T-helper 2 cell (primary cell): ENCODE measurements around the gene SGCD.

Source experiments
- DNase-seq, 5 experiments: peaks; one replicate each; pipeline versions ENCODE4 v3.0.0 to v3.0.0-alpha.2; 2012 to 2022
- total RNA-seq, 2 donors: gene quantifications; one replicate each; lab custom pipeline; 2026; lab: John Stamatoyannopoulos, UW

The SGCD gene
- total RNA-seq, result 0 reads per million in 2 donors

GRCh38 chr5:156326718-156327259, at the start of gene SGCD:
SGCD (plus strand) TSS chr5:156327164.
- DNase-seq, result no peak

GRCh38 chr5:156277290-156277689, 49.7 kb upstream of the SGCD start:
- no peak for DNase-seq

GRCh38 chr5:156295431-156295830, 31.5 kb upstream of the SGCD start:
- no peak for DNase-seq

GRCh38 chr5:156310115-156310514, 16.8 kb upstream of the SGCD start:
- no peak for DNase-seq

GRCh38 chr5:156312897-156313694, 13.9 kb upstream of the SGCD start:
- DNase-seq, result no peak

- no peak for DNase-seq
Observed at GRCh38 chr5:156314416-156314815, 12.5 kb upstream of the SGCD start.

- DNase-seq, result no peak
Observed at GRCh38 chr5:156322666-156323065, 4.3 kb upstream of the SGCD start.

GRCh38 chr5:156327296-156327695, 332 bp downstream of the SGCD start:
- no peak for DNase-seq

- DNase-seq, result no peak
Observed at GRCh38 chr5:156328161-156328560, 1.2 kb downstream of the SGCD start.

GRCh38 chr5:156328766-156329165, 1.8 kb downstream of the SGCD start:
- DNase-seq, result no peak

- no peak for DNase-seq
Observed at GRCh38 chr5:156329171-156329611, 2.2 kb downstream of the SGCD start.

- no peak for DNase-seq
Observed at GRCh38 chr5:156330141-156330870, 3.3 kb downstream of the SGCD start.

GRCh38 chr5:156331181-156331580, 4.2 kb downstream of the SGCD start:
- DNase-seq, result no peak

GRCh38 chr5:156331845-156332244, 4.9 kb downstream of the SGCD start:
- DNase-seq, result no peak

GRCh38 chr5:156332245-156332644, 5.3 kb downstream of the SGCD start:
- DNase-seq, result no peak

GRCh38 chr5:156339139-156339841, 12.3 kb downstream of the SGCD start:
- DNase-seq, result no peak

GRCh38 chr5:156340893-156341292, 13.9 kb downstream of the SGCD start:
- no peak for DNase-seq

- DNase-seq, result no peak
Observed at GRCh38 chr5:156350256-156350655, 23.3 kb downstream of the SGCD start.

GRCh38 chr5:156351423-156351822, 24.5 kb downstream of the SGCD start:
- DNase-seq, result no peak

GRCh38 chr5:156354571-156354970, 27.6 kb downstream of the SGCD start:
- no peak for DNase-seq

- DNase-seq, result no peak
Observed at GRCh38 chr5:156356238-156356637, 29.3 kb downstream of the SGCD start.

GRCh38 chr5:156359476-156359875, 32.5 kb downstream of the SGCD start:
- DNase-seq, result no peak
